Stimulated activated CD8-positive, alpha-beta memory T cell treated with anti-CD3 and anti-CD28 coated beads, Interleukin-4, amount 100 ng/mL, for 4 hours (primary cell): Measurements from ENCODE around the gene CD80.

Experiments used
- DNase-seq, 2 donors: peaks; one replicate each; pipeline ENCODE4 v3.0.0-alpha.2; 2020; ENCODE audit warnings: low read depth in 2 of 2, low spot score in 1 of 2

CD80 gene

GRCh38 chr3:119548341-119548740 is 11.1 kb downstream of the CD80 start:
- DNase-seq: no peak

- DNase-seq: no peak
These were observed 12.2 kb downstream of the CD80 start for GRCh38 chr3:119547227-119547626.

- no peak for DNase-seq
These were observed 16.3 kb downstream of the CD80 start for GRCh38 chr3:119543147-119543546.

- DNase-seq: no peak
These were observed 17.1 kb downstream of the CD80 start for GRCh38 chr3:119542168-119542767.

- no peak for DNase-seq
These were observed 17.9 kb downstream of the CD80 start for GRCh38 chr3:119541547-119541946.

GRCh38 chr3:119538772-119539171 is 20.6 kb downstream of the CD80 start:
- DNase-seq: no peak

- DNase-seq: no peak
These were observed 22.7 kb downstream of the CD80 start for GRCh38 chr3:119536757-119537156.

GRCh38 chr3:119534296-119534695 is 25.1 kb downstream of the CD80 start:
- no peak for DNase-seq

- DNase-seq: no peak
These were observed 28.3 kb downstream of the CD80 start for GRCh38 chr3:119531151-119531550.

- DNase-seq: no peak
These were observed 29.0 kb downstream of the CD80 start for GRCh38 chr3:119530456-119530855.

GRCh38 chr3:119529883-119530282 is 29.5 kb downstream of the CD80 start:
- DNase-seq: no peak

- no peak for DNase-seq
These were observed 31.7 kb downstream of the CD80 start for GRCh38 chr3:119527714-119528113.

- DNase-seq: no peak
These were observed 34.3 kb downstream of the CD80 start for GRCh38 chr3:119524931-119525662.

GRCh38 chr3:119518026-119518425 is 41.4 kb downstream of the CD80 start:
- no peak for DNase-seq

- DNase-seq: no peak
These were observed 42.3 kb downstream of the CD80 start for GRCh38 chr3:119517112-119517511.

- no peak for DNase-seq
These were observed 44.8 kb downstream of the CD80 start for GRCh38 chr3:119514637-119515036.

GRCh38 chr3:119510690-119511089 is 48.7 kb downstream of the CD80 start:
- no peak for DNase-seq

GRCh38 chr3:119508172-119508845 is 51.1 kb downstream of the CD80 start:
- no peak for DNase-seq

GRCh38 chr3:119507404-119507803 is 52.0 kb downstream of the CD80 start:
- DNase-seq: no peak

GRCh38 chr3:119506631-119507030 is 52.8 kb downstream of the CD80 start:
- DNase-seq: no peak

GRCh38 chr3:119500901-119501300 is 58.5 kb downstream of the CD80 start:
- no peak for DNase-seq

- no peak for DNase-seq
These were observed 59.1 kb downstream of the CD80 start for GRCh38 chr3:119500265-119500664.
